GM21737 (cell line): Measurements from ENCODE around the gene CLDN3.
"Not testable (repeated sequence)": the region's sequence is repeated elsewhere in the genome, so short reads cannot be mapped to it uniquely, and the experiment has no call there.

Experiments
- ATAC-seq: cut with Tn5 transposase; IDR thresholded peaks from one replicate; pipeline ENCODE4 v1.9.1; 2021; ENCODE audit warnings: mild to moderate bottlenecking, moderate library complexity; ENCODE audit not compliant: unreplicated experiment

Gene CLDN3, protein sequence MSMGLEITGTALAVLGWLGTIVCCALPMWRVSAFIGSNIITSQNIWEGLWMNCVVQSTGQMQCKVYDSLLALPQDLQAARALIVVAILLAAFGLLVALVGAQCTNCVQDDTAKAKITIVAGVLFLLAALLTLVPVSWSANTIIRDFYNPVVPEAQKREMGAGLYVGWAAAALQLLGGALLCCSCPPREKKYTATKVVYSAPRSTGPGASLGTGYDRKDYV

DNA sequence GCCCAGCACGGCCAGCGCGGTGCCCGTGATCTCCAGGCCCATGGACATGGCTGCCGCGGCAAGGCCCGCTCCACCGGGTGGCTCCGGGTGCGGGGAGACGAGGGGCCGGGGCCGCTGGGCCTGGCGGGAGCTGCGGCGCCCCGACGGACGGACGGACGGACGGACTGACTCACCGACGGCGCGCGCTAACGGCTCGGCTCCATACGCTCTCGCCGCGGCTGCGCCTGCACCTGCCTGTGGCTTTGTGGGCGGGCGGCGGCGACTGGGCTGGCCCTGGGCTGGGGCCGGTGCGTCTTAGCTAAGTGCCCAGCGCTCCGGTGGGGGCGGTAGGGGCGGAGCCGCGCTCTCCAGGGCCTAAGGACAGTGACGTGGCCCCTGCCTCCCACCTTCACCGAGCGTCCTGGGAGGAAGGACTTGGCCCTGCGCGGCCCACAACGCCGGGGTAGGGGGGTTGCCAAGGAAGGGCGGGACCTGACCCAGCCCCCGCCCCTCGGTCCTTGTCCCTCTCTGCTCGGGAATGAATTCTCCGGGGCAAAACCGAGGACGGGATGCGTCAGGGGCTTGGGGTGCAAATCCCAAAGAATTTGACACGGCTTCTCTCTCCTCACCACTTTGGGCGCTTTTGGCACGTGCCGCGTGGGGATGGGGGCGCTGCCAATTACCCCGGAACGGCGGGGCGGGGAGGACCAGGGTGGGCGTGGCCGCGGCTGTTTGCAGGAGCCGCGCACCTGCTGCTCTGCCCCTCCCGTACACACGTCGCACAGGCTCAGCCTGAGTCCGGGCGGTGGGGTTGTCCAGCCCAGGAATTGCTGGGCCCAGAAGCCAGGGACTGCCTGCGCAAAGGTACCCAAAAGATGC lies at the start of gene CLDN3:
TSS of gene CLDN3 (minus strand) at position 269 of the 858 bp plus-strand sequence. CDS start at position 48, 221 bp downstream.
- no peak for ATAC-seq

DNA sequence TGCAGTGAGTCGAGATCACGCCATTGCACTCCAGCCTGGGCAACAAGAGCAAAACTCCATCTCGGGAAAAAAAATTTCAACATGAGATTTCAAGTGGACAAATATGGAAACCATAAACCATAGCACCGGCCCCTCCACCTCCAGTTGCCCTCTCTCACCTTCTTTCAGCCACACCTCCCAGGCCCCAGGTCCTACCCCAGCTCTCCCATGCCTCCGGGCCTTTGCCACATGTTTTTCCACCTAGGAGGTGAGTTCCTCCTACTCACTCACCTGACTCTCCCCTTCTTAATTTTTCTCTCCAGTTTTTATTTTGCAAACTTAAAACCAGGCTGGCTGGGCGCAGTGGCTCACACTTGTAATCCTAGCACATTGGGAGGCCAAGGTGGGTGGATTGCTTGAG lies 47.1 kb upstream of the CLDN3 start:
- no peak for ATAC-seq

DNA sequence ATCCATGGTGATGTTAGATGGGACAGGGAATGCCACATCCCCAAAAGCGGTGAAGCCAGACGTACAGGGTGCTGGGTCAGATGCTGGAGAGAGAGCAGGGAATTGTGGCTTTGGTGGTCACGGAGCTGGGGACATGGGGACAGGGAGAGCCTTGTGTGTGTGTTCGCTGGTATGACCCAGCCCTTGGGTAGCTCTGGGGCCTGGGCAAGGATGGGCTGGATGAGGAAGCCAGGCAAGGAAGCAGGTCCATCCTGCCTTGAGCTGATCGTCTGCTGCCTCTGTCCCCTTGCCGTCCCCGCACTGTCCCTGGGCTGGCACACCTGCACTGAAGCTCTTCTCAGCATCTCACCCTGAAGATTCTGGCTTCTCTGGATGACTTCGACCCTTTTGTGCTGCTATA lies 45.4 kb upstream of the CLDN3 start:
- ATAC-seq: no peak

DNA sequence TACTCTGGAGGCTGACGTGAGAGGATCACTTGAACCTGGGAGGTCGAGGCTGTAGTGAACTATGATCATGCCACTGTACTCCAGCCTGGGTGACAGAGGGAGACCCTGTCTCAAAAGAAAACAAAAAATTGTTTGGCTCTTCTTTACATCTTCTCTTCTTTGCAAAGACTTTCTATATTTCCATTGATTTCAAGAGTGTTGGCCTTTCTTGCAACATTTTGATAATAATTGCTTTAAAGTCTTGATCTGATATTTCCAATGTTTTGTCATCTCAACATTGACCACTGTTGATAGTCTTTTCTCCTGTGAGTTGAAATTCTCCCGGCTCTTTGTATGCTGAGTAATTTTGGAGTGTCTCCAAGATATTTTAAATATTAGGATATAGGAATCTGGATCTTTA lies 42.9 kb upstream of the CLDN3 start:
- ATAC-seq: no peak

DNA sequence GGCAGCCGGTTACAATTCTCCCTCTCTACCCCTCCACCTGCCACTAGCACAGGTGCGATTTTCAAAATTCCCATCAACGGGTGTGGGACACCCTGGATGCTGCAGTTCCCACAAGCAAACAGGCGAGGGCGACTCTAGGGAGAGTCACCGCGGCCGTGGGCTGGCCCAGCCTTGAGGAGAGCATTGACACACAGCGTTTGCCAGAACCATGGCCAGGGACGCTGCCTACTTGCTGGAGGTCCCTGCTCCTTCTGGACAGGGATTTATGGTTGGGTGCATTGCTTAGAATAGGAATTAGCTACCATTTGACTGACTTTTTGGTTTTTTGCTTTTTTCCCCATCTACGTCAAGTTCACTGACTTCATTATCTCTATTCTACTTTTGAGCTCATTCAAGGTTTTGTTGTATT lies 41.7 kb upstream of the CLDN3 start:
- ATAC-seq: no peak

DNA sequence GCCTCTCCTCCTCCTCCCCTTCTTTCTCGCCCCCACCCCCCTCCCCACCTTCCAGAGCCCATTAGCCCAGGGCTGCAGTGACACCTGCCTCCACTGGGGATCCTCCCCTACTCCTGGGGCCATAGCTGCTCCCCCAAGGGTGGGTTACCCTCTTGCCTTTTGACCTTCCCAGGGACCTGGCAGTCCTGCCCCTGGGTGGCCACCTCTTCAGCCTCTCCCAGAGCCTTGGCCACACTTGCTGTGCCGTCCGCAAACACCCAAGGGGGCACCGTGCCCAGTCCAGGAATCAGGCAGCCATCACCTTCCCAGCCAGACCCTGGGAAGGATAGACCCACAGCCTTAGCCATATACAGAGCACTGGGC lies 40.9 kb upstream of the CLDN3 start:
- no peak for ATAC-seq

DNA sequence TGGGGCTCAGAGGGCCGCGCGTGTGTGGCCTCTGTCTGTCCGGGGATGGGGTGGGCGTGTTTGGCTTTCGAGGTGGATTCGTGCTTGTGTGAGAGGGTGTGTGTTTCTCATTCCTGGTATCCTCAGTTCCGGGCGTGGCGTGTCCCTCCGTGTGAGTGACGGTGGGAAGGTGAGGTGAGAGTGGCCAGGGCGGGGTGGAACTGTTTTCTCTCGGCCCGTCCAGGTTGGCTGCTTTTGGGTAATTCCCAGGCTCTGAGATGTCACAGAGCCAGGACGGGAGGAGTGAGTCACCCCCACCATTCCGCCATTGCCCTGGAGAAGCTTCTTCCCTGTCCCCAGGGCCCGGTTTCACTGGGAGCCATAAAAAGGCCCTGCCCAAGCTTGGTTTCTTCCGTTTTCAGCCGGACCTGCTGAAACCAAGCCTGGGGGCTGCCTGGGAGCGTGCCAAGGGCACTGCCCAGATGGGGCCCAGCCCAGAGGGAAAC lies 39.4 kb upstream of the CLDN3 start:
- no peak for ATAC-seq

DNA sequence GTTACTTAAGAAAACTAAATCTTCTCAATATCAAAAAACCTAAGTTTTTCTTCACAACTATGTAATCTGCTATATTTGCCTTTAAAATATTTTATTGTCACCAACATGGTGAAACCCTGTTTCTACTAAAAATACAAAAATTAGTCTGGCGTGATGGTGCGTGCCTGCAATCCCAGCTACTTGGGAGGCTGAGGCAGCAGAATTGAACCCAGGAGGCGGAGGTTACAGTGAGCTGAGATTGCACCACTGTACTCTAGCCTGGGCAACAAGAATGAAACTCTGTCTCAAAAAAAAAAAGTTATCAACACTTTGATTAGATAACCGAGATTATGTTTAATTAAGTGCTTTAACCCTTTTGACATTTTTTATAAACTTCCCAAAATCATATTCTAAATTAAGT lies 32.4 kb upstream of the CLDN3 start:
- no peak for ATAC-seq

DNA sequence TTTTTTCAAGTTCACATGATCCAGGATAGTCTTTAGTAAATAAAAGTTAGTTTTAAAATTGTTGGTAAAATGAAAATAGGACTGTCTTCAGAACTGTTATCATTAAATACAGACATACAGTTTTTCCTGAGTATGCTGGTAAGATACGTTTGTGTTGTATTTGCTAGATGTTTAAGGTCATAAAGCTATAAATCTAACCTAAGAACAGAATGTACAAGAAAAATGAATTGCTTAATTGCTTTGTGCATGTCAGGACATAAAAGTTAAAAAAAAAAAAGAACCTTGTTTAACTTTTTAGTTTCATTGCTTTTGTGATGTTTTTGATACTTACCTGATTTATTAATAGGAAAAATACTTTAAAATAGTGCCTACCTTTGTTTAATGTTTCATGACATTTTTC lies 31.5 kb upstream of the CLDN3 start:
- ATAC-seq: no peak

DNA sequence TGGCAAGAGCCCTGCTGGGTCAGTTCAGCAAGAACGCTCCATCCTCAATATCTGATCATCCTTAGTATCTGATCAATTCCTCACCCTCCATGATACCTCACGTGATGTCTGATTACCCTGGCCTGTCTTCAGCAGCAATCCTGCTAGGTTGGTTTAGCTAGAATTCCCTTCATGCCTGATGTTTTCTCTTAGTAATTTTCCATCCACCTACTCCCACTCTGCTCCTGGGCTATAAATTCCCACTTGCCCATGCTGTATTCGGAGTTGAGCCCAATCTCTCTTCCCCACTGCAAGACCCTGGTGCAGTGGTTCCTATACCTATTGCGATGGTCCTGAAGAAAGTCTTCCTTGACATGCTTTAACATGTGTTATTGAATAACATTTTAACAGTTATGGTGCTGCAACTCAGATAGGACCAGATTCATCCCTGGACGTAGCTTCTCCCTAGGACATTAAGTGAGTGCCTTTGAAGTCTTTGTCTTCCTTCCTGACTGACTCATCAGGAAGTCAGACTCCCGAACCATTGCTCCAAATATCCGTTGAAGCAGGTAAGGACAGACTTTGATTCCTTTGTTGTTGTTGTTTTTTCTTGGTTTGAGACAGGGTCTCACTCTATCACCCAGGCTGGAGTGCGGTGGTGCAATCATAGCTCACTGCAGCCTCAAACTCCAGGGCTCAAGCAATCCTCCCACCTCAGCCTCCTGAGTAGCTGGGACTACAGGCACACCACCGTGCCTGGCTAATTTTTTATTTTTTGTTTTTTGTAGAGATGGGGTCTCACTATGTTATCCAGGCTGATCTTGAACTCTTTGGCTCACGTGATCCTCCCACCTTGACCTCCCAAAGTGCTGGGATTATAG lies 29.4 kb upstream of the CLDN3 start:
- ATAC-seq: no peak

DNA sequence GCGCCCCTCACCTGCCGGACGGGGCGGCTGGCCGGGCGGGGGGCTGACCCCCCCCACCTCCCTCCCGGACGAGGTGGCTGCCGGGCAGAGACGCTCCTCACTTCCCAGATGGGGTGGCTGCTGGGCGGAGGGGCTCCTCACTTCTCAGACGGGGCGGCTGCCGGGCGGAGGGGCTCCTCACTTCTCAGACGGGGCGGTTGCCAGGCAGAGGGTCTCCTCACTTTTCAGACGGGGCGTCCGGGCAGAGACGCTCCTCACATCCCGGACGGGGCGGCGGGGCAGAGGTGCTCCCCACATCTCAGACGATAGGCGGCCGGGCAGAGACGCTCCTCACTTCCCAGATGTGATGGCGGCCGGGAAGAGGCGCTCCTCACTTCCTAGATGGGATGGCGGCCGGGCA lies 27.1 kb upstream of the CLDN3 start:
- ATAC-seq: not testable (repeated sequence)

DNA sequence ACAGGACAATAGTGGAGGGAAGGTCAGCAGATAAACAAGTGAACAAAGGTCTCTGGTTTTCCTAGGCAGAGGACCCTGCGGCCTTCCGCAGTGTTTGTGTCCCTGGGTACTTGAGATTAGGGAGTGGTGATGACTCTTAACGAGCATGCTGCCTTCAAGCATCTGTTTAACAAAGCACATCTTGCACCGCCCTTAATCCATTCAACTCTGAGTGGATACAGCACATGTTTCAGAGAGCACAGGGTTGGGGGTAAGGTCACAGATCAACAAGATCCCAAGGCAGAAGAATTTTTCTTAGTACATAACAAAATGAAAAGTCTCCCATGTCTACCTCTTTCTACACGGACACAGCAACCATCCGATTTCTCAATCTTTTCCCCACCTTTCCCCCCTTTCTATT lies 26.6 kb upstream of the CLDN3 start:
- ATAC-seq: not testable (repeated sequence)

DNA sequence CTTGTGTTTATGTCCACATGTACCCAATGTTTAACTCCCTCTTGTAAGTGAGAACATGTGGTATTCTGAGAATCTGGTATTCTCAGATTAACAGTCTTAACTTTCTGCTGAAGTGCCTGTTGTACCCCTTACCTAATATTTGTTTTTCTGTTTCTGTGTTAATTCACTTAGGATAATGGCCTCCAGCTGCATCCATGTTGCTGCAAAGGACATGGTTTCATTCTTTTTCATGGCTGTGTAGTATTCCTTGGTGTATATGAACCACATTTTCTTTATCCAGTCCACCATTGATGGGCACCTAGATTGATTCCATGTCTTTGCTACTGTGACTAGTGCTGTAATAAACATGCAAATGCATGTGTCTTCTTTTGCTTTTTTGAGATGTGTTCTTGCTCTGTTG lies 25.1 kb upstream of the CLDN3 start:
- ATAC-seq: not testable (repeated sequence)

DNA sequence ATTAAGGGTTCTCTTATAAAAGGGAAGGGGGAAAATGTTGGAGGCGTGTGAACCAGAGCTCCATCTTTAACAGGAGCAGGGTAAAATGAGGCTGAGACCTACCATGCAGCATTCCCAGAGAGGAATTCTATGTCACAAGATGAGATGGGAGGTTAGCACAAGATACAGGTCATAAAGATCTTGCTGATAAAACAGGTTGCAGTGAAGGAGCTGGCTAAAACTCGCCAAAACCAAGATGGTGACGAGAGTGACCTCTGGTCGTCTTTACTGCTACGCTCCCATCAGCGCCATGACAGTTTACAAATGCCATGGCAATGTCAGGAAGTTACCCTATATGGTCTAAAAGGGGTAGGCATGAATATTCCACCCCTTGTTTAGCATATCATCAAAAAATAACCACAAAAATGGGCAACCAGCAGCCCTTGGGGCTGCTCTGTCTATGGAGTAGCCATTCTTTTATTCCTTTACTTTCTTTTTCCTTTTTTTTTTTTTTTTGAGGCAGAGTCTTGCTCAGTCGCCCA lies 21.2 kb upstream of the CLDN3 start:
- not testable (repeated sequence) for ATAC-seq

DNA sequence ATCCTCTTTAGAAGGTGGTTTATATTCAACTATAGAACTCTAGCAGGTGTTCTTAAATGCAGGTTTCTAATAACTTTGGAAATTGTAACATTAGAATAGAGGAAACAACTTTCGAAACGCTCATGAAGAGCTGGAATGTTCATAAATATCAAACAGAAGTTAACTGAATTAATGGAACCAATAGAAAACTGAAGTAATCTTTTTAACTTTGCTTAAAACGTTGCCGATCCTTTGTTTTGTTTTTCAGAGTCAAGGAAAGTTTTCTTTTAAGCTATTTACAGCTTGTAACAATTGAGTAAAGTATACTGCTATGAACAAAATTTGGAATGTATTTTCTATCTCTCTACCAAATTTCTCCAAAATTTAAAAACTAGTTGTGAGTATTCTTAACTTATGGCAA lies 19.0 kb upstream of the CLDN3 start:
- no peak for ATAC-seq

DNA sequence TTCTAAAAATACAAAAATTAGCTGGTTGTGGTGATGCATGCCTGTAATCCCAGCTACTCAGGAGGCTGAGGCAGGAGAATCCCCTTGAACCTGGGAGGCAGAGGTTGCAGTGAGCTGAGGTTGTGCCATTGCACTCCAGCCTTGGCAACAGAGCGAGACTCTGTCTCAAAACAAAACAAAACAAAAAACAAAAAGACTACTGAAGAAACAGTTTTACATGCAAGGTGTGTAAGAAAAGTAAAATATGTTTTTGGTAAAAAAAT lies 17.6 kb upstream of the CLDN3 start:
- ATAC-seq: not testable (repeated sequence)

DNA sequence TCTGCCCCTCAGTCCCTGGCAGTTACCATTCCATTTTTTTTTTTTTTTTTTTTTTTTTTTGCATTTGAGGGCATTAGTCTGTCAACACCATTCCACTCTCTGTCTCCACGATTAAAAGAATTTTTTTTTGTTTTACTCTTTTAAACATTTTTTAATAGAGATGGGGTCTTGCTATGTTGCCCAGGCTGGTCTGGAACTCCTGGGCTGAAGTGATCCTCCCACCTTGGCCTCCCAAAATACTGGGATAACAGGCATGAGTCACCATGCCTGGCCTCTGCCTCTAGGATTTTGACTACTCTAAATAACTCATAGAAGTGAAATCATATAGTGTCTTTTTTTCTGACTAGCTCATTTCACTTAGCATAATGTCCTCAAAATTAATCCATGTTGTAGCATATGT lies 16.5 kb upstream of the CLDN3 start:
- no peak for ATAC-seq

DNA sequence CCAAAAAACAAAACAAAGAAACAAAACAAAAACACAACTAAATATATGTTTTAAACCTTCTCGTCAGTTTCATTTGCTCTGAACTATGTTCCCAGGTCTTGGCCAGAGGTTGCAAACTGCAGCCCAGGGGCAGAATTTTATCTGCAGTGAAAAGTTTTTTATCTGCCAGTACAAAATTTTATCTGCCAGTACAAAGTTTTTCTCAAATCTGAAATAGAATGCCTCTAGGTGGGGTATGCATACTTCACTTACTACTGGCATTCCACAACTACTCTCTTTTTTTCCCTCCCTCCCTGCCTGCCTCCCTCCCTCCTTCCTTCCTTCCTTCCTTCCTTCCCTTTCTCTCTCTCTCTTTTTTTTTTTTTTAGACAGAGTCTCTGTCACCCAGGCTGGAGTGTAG lies 9.4 kb upstream of the CLDN3 start:
- ATAC-seq: no peak

DNA sequence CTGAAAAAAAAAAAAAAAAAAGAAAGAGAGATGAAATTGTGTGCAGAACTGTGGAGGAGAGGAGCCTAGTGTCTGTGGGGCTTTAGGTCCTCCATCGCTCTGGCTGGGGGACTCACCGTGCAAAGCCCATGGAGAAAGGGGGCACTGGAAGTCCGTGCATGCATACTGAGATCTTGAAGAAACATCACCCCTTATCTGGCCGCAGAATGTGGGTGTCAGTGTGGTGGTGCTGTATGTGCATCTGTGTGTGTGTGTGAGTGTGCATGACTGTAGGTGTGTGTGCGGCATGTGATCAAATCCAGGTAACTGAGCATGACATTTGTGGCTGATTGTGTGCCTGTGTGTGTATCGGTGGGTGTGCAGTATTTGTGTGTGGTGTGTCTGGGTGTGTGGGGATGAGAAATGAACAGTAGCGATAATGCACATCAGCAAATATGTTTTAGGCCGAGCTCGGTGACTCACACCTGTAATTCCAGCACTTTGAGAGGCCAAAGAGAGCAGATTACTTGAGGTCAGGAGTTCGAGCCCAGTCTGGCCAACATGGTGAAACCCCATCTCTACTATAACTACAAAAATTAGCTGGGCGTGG lies 8.8 kb upstream of the CLDN3 start:
- no peak for ATAC-seq

DNA sequence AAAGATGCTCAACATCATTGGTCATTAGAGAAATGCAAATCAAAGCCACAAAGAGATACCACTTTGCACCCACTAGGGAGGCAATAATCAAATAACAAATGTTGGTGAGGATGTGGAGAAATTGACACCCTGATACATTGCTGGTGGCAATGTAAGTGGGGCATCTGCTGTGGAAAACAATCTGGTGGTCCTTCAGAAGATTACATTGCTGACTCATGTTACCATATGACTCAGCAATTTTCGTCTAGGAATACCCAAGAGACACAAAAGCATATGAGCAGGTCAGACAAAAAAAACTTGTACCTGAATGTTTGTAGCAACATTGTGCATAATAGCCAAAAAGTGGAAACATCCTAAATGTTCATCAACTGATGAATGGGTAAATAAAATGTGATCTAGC lies 4.9 kb upstream of the CLDN3 start:
- ATAC-seq: no peak
